CD14-positive monocyte (primary cell): ENCODE results near the gene PROKR1. TPM values are rescaled to one million over a fixed set of nuclear protein-coding genes. Genes with fewer than 3 reads are reported as not detected.

Experiments used
- DNase-seq, 3 donors: peaks; one replicate each; pipeline ENCODE4 v3.0.0-alpha.2; 2011 to 2022
- H2AFZ ChIP-seq: 2 replicates; pipeline ENCODE4 v1.6.0; 2012; ENCODE audit warnings: mild to moderate bottlenecking, low read depth, low read length, inconsistent platforms; ENCODE audit not compliant: insufficient read depth, poor library complexity, severe bottlenecking
- H3K27ac ChIP-seq, 2 donors: 1 replicate in 1 of 2; 2 replicates in 1 of 2; pipeline ENCODE4 v1.5.1; 2012 to 2013; ENCODE audit warnings: low read length in 2 of 2, control low read depth in 1 of 2, inconsistent platforms in 1 of 2, low read depth in 1 of 2, mild to moderate bottlenecking in 1 of 2
- H3K27me3 ChIP-seq, 2 donors: one replicate each; pipeline versions ENCODE4 v1.6.0 to v1.6.1; 2011 to 2013; ENCODE audit warnings: low read length in 2 of 2; ENCODE audit not compliant: control insufficient read depth in 2 of 2, insufficient read depth in 2 of 2
- H3K36me3 ChIP-seq, 2 donors: replicated peaks in 1 of 2; 1 replicate in 1 of 2; 2 replicates in 1 of 2; pipeline versions ENCODE4 v1.5.1 to v1.6.1; 2012 to 2013; ENCODE audit warnings: low read length in 2 of 2, control low read depth in 1 of 2, inconsistent platforms in 1 of 2, mild to moderate bottlenecking in 1 of 2; ENCODE audit not compliant: insufficient read depth in 2 of 2, control insufficient read depth in 1 of 2
- H3K4me1 ChIP-seq, 2 donors: 1 replicate in 1 of 2; 2 replicates in 1 of 2; pipeline versions ENCODE4 v1.5.1 to v1.6.1; 2012 to 2013; ENCODE audit warnings: low read length in 2 of 2, control low read depth in 1 of 2, inconsistent platforms in 1 of 2, mild to moderate bottlenecking in 1 of 2, moderate library complexity in 1 of 2; ENCODE audit not compliant: insufficient read depth in 2 of 2, control insufficient read depth in 1 of 2
- H3K4me2 ChIP-seq: replicated peaks from 2 replicates; pipeline ENCODE3; 2012; ENCODE audit warnings: low read length, moderate library complexity, mild to moderate bottlenecking; ENCODE audit not compliant: poor library complexity, severe bottlenecking; ENCODE audit errors: extremely low read depth
- H3K4me3 ChIP-seq, 3 experiments: fragments of 200-600 bp in 1 of 3; sonication (generic) in 1 of 3; replicated peaks in 1 of 3; 1 replicate in 2 of 3; 2 replicates in 1 of 3; pipeline ENCODE4 v1.5.1; 2011 to 2013; ENCODE audit warnings: low read length in 3 of 3, mild to moderate bottlenecking in 3 of 3, control low read depth in 2 of 3, low read depth in 2 of 3, inconsistent platforms in 1 of 3, moderate library complexity in 1 of 3
- H3K79me2 ChIP-seq: 2 replicates; pipeline ENCODE4 v1.6.0; 2012; ENCODE audit warnings: mild to moderate bottlenecking, control low read depth, inconsistent platforms, low read length, moderate library complexity; ENCODE audit not compliant: insufficient read depth
- H3K9ac ChIP-seq: 2 replicates; pipeline ENCODE4 v1.6.0; 2017; ENCODE audit warnings: low read length, mild to moderate bottlenecking; ENCODE audit not compliant: insufficient read depth, poor library complexity, severe bottlenecking
- H3K9me3 ChIP-seq, 2 donors: replicated peaks in 1 of 2; 1 replicate in 1 of 2; 2 replicates in 1 of 2; pipeline versions ENCODE4 v1.5.1 to v1.6.1; 2012 to 2013; ENCODE audit warnings: low read length in 2 of 2, control low read depth in 1 of 2; ENCODE audit not compliant: control insufficient read depth in 1 of 2, insufficient read depth in 1 of 2
- H4K20me1 ChIP-seq: 2 replicates; pipeline ENCODE4 v1.6.0; 2012; ENCODE audit warnings: mild to moderate bottlenecking, low read length, control low read depth, moderate library complexity; ENCODE audit not compliant: insufficient read depth
- H3K27ac Mint-ChIP-seq, 7 donors: one replicate each; pipeline ENCODE4 v1.8.0; 2020; ENCODE audit warnings: mild to moderate bottlenecking in 7 of 7, mixed read lengths in 7 of 7, moderate library complexity in 6 of 7, inconsistent platforms in 2 of 7
- H3K27me3 Mint-ChIP-seq, 3 donors: one replicate each; pipeline ENCODE4 v1.8.0; 2021 to 2022; ENCODE audit warnings: low read depth in 3 of 3, mild to moderate bottlenecking in 3 of 3, mixed read lengths in 3 of 3, moderate library complexity in 3 of 3, inconsistent platforms in 1 of 3
- H3K36me3 Mint-ChIP-seq, 2 donors: one replicate each; pipeline ENCODE4 v1.8.0; 2020; ENCODE audit warnings: mixed read lengths in 2 of 2, inconsistent platforms in 1 of 2, mild to moderate bottlenecking in 1 of 2
- H3K4me1 Mint-ChIP-seq: one replicate; pipeline ENCODE4 v1.8.0; 2020; ENCODE audit warnings: mild to moderate bottlenecking, mixed read lengths
- H3K4me3 Mint-ChIP-seq, 2 donors: one replicate each; pipeline ENCODE4 v1.8.0; 2020; ENCODE audit warnings: mild to moderate bottlenecking in 2 of 2, mixed read lengths in 2 of 2, moderate library complexity in 1 of 2
- H3K9me3 Mint-ChIP-seq, 7 donors: one replicate each; pipeline ENCODE4 v1.8.0; 2020 to 2022; ENCODE audit warnings: mixed read lengths in 7 of 7, mild to moderate bottlenecking in 6 of 7, moderate library complexity in 6 of 7, inconsistent platforms in 2 of 7
- WGBS: methylation state at CpG from one replicate; pipeline ENCODE4 v1.1.5; 2013; ENCODE audit warnings: missing lambda C conversion rate; ENCODE audit not compliant: insufficient coverage; 5-methylcytosine and 5-hydroxymethylcytosine counted together
- intact Hi-C, 2 donors: fragments of 100-400 bp; cut with micrococcal nuclease; formaldehyde crosslinking; loops; one replicate each; pipeline versions ENCODE4 v1.15.0 to v1.15.1; 2023
- polyA plus RNA-seq, 3 donors: library from polyadenylated mRNA; depleted of rRNA in 1 of 3; unstranded in 2 of 3; stranded (reverse) in 1 of 3; fragments of 300-500 nt in 2 of 3; fragments of >200 nt in 1 of 3; fragmentation: Illumina TruSeq in 2 of 3; gene quantifications; 1 replicate in 2 of 3; 2 replicates in 1 of 3; pipeline ENCODE4 v1.2.3, GENCODE V29; 2012 to 2021
- TF ChIP-seq, protein P1 (sequence below): fragments of 200-600 bp; IDR thresholded peaks from one replicate; pipeline ENCODE4 v1.8.0; 2022; ENCODE audit warnings: antibody characterized with exemption, mild to moderate bottlenecking

Gene PROKR1
- polyA plus RNA-seq, 3 donors: 0.01 TPM; not detected in 2

DNA sequence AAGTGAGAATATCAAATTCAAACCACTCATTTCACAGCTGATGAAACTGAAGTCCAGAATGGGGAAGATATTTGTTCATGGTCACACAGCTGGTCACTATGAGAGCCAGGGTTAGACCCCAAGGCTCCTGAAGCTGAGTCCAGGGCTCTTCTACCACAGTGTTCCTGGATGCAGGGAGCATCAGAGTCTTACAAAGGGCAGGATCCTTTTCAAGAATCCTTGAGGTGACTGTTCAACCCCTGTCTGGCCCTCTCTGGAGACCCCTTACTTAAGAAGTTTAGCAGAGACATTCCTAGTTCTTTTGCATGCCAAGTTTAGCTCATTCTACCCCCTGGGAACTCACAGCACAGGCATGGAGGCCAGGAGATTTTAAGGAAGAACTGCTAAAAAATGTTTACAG, 15.7 kb downstream of the PROKR1 start:
- Histone ChIP-seq H3K27me3 (no peaks in the 10 kb centered on the region), H3K9me3 (no peaks in the 10 kb centered on the region), H4K20me1 (no peaks in the 10 kb centered on the region), H3K9ac (no peak overlapping the region), H3K79me2 (no peaks in the 10 kb centered on the region), H3K4me2 (no peak overlapping the region), H2AFZ (no peak overlapping the region), H3K27ac (no peak overlapping the region), H3K4me1 (peaks cover 14 to 16% of the 10 kb centered on the region in 2 donors), H3K4me3 (no peak overlapping the region), H3K36me3 (no peaks in the 10 kb centered on the region)
- Mint-ChIP-seq H3K4me3 (no peak overlapping the region), H3K27ac (no peak overlapping the region), H3K9me3 (peaks cover 0 to 5% (median 4%) of the 10 kb centered on the region in 7 donors), H3K4me1 (peaks cover 20% of the 10 kb centered on the region), H3K36me3 (no peaks in the 10 kb centered on the region), H3K27me3 (peaks cover 1 to 8% (median 4%) of the 10 kb centered on the region in 3 donors)
- intact Hi-C loops: no loop called here
- TF ChIP-seq, protein P1, sequence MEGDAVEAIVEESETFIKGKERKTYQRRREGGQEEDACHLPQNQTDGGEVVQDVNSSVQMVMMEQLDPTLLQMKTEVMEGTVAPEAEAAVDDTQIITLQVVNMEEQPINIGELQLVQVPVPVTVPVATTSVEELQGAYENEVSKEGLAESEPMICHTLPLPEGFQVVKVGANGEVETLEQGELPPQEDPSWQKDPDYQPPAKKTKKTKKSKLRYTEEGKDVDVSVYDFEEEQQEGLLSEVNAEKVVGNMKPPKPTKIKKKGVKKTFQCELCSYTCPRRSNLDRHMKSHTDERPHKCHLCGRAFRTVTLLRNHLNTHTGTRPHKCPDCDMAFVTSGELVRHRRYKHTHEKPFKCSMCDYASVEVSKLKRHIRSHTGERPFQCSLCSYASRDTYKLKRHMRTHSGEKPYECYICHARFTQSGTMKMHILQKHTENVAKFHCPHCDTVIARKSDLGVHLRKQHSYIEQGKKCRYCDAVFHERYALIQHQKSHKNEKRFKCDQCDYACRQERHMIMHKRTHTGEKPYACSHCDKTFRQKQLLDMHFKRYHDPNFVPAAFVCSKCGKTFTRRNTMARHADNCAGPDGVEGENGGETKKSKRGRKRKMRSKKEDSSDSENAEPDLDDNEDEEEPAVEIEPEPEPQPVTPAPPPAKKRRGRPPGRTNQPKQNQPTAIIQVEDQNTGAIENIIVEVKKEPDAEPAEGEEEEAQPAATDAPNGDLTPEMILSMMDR: no peak
- DNase-seq: no peak

DNA sequence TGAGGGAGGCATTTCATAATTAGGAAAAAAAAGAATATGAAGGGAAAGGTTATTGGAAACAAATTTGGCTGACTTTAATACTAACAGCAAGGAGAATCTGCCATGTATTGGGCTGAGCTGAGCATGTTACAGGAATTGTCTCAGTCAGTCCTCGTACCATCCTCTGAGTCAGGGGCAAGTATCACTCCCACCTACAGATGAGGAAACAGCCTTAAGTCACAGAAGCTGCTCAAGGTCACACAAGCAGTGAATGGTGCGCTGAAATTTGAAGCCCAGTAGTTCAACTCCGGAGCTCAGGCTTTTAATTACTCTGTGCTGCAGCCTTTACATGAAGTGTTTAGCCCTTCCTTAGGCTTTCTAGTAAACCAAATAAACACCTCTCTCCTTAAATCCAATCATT, 17.3 kb downstream of the PROKR1 start:
- no peak overlapping the region for H3K27ac Mint-ChIP-seq
- no peak overlapping the region for H2AFZ ChIP-seq
- H3K27me3 ChIP-seq: no peaks in the 10 kb centered on the region
- no peaks in the 10 kb centered on the region for H3K79me2 ChIP-seq
- peaks cover 0 to 2% (median 0%) of the 10 kb centered on the region in 7 donors for H3K9me3 Mint-ChIP-seq
- no peak overlapping the region for H3K4me3 ChIP-seq
- TF ChIP-seq, protein P1: no peak
- no peak overlapping the region for H3K9ac ChIP-seq
- no peaks in the 10 kb centered on the region for H3K36me3 Mint-ChIP-seq
- no peak overlapping the region for H3K4me2 ChIP-seq
- H3K27ac ChIP-seq: no peak overlapping the region
- WGBS: 93% methylated on average over 3 of the region's 3 CpGs
- H4K20me1 ChIP-seq: no peaks in the 10 kb centered on the region
- intact Hi-C loops: no loop called here
- DNase-seq: no peak
- peaks cover 17% of the 10 kb centered on the region for H3K4me1 Mint-ChIP-seq
- peaks cover 1 to 8% (median 2%) of the 10 kb centered on the region in 3 donors for H3K27me3 Mint-ChIP-seq
- H3K4me1 ChIP-seq: peaks cover 14% of the 10 kb centered on the region in 2 donors
- H3K9me3 ChIP-seq: no peaks in the 10 kb centered on the region
- no peaks in the 10 kb centered on the region for H3K36me3 ChIP-seq
- H3K4me3 Mint-ChIP-seq: no peak overlapping the region
